Measurements from ENCODE around the gene WRAP73.

The WRAP73 gene

GRCh38 chr1:3649342-3650247 is at the start of gene WRAP73:
WRAP73 (minus strand) TSS chr1:3650103; CDS start chr1:3649999, 104 bp downstream.
- peak; percentile 90 for DNase-seq

- DNase-seq: no peak
Observed at GRCh38 chr1:3699596-3699995, 49.7 kb upstream of the WRAP73 start.

DNA sequence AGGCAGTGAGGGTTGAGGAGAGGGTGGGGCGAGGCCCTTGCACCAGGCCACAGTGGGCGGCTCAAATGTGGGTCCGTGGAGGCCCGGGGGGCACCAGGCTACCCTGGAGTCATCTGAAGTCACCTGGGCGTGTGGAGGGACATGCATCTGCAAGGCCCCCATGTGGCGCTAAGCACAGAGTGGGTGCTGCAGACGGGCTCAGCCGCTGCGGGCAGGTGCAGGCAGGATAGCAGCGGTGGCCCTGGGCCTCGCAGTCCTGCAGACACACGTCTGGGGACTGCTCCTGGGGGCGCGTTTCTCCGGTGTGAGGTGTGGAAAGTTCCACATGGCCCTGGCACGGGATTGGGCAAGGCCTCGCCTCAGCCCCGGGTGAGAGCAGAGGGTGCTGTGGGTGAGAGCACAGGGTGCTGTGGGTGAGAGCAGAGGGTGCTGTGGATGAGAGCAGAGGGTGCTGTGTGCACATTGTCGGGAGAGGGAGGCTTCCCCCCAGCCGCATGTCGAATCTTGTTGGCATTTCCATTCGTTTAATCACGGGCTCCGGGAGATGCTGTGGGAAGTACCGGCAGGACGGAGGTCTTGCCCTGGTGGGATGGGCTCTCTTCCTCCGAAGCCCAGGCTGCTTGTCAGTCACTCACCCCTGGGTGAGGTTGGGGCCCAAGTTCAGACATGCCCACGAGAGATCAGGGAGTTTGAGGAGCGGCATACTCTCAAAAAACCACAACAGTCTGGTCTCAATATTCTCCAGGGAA is 48.9 kb upstream of the WRAP73 start:
- DNase-seq: no peak

- no peak for DNase-seq
Observed at GRCh38 chr1:3697810-3698209, 47.9 kb upstream of the WRAP73 start.

DNA sequence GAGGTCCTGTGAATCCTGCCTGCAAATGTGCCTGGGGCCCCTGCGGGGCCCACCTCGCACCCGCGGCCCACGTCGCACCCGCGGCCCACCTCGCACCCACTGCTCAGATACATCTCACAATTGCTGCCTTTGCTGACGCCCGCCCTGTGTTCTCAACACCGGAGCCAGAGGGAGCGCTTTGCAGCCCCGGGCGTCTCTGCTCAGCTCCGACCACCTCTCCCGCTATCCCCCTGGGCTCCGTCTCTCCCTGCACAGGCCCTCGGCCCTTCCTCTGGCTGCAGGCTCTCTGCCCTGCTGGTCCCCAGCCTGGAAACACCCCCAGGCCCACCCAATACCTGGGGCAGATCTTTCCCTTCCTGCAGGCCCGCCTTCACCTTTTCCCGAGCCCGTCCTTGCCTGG is 47.2 kb upstream of the WRAP73 start:
- DNase-seq: no peak

GRCh38 chr1:3696689-3697088 is 46.8 kb upstream of the WRAP73 start:
- DNase-seq: no peak

DNA sequence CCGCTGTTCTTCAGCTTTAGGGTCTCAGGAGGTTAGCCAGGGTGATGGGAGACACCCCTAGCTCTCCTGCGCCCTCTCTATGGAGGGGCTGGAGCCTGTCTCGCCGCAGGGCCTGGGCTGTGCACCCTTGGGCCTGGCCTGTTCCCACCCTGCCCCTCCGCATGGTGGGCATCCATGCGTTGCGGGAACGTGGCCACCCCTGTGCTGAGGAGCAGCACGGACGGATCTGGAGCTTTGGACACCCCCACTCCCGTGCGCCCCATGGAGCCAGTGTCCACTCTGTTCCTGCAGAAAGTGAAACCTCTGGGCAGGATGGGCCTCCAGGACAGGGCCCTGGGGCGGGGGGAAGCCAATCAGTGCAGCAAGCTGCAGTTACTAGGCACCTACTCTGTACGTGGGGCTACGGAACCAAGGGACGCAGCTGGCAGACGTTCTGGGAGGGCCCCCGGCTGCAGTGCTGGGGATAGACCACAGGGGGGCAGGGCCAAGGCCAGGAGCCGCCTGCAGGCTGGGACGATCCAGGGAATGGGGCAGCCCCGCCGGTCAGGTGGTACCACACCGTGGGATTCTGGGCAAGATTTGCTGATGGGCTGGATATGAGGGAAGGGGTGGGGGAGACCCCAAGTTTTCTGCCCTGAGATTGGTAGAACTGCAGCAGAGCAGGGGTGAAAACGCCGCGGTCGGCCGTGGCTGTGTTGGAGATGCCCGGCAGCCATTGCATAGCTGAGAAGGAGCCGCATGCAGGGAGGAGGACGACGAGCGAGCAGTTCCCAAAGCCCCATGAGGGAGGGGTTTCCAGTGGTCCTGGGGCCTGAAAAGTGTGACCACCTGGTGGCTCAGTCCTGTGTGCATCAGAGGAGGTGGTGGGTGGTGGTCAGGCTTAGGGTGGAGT is 45.7 kb upstream of the WRAP73 start:
- peak; percentile 43 for DNase-seq

DNA sequence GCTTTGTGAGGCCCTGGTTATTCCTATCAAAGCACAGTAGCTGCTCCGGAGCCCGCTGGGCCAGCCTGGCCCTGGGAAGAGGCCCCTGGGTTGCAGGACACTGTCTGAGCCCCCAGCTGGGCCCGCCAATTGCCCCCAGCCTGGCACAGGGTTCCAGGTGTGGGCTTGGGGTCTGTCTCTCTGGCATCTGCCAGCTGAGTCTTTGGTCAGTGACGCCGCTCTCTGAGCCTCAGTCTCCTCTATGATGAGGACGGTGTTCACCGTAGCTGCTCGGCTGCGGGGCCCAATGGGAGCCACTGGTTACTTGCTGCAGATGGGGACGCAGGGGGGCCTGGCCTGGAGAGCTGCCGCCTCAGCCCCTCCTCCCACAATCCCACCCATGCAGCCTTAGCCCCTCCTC is 43.4 kb upstream of the WRAP73 start:
- no peak for DNase-seq

DNA sequence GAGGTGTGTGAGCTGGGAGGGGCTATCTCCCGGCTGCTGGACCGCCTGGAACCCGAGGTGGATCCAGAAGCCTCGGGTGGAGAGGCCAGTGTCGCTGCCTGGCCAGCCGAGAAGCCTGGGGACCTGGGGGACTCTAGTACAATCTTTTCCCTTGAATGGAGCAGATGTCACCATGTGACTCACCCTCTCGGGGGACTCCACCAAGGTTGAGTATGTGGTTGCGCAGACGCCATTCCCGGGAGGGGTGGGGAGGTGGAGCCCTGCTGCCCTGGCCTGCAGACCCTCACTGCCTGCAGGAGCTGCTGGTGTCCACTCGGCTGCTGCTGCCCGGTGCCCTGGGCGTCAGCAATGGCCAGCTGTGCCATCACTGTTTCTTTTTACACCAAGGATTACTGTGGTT is 42.7 kb upstream of the WRAP73 start:
- no peak for DNase-seq

GRCh38 chr1:3691421-3692204 is 41.7 kb upstream of the WRAP73 start:
- no peak for DNase-seq

DNA sequence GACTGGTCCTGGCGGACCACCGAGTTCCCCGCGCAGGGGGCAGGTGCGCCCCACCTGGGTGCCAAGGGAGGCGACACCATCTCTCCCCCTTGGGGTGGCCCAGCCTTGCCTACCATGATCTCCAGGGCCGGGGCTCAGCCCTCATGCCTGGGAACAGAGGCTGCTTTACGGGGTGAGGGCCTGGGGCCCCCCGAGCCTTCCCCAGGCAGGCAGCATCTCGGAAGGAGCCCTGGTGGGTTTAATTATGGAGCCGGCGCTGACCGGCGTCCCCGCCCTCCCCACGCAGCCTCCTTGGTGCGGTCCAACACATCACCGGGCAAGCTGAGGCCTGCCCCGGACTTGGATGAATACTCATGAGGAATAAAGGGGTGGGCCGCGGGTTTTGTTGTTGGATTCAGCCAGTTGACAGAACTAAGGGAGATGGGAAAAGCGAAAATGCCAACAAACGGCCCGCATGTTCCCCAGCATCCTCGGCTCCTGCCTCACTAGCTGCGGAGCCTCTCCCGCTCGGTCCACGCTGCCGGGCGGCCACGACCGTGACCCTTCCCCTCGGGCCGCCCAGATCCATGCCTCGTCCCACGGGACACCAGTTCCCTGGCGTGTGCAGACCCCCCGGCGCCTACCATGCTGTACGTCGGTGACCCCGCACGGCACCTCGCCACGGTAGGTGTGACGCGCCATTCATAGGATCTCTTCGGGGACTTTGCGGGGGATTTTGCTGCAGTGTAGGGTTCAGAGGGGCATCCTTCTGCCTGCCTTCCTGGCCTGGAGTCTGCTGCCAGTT is 40.6 kb upstream of the WRAP73 start:
- no peak for DNase-seq

- no peak for DNase-seq
Observed at GRCh38 chr1:3689138-3689750, 39.3 kb upstream of the WRAP73 start.

- DNase-seq: no peak
Observed at GRCh38 chr1:3688356-3689137, 38.6 kb upstream of the WRAP73 start.

GRCh38 chr1:3687504-3687903 is 37.6 kb upstream of the WRAP73 start:
- DNase-seq: no peak

- no peak for DNase-seq
Observed at GRCh38 chr1:3685906-3686305, 36.0 kb upstream of the WRAP73 start.

- no peak for DNase-seq
Observed at GRCh38 chr1:3685222-3685621, 35.3 kb upstream of the WRAP73 start.

DNA sequence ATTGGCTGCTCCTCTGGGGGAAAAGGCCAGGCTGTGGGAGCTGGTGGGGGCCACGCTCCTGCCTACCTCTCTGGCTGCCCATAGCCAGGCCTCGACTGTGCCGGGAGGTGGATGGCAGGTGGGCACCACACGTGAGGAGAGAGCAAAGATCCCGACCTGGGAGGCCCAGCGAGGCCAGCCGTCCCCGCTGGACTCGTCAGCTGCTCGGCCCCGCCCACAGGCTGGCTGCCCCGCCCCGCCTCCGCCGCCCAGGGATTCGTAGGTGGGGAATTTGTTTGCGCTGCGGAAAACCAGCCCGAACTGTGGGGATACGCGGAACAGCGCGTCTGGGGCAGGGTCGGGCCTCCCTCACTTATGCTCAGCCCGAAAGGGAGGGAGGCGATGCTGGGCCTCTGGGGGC is 34.1 kb upstream of the WRAP73 start:
- no peak for DNase-seq

- DNase-seq: no peak
Observed at GRCh38 chr1:3683197-3683596, 33.3 kb upstream of the WRAP73 start.

DNA sequence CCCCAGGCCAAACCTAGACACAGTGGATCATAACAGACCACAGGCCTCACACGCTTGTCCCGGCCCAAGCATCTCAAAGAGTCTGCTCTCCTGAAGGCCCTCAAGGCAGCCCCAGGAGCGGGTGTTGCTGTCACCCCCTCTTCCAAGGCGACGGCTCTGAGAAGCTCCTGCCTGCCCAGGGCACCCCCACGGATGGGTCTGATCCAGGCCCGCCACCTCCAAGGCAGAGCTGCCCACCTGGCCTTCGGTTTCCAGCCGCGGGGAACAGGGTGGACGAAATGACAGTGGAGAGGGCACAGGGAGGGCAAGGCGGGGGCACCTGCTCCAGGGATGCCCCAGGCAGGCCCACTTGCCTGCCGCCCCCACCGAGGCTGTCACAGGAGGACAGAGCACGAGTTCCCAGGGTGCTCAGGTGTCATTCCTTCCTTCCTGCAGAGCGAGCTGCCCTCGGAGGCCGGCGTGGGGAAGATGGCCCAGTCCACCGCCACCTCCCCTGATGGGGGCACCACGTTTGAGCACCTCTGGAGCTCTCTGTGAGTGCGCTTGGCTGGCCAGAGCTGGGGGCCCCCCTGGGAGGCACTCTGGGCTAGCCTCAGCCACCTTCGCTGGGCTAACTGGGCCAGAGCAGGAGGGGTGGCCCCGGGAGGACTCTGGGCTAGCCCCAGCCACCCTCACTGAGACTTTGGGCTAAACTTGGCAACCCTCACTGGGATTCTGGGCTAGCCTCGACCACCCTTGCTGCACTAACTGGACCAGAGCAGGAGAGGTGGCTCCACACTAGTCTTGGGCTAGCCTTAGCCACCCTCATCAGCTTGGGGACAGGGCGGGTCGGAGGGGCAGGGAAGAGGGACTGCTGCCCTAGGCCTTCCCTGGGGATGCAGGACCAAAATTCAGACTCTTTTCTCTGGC is 32.2 kb upstream of the WRAP73 start:
- DNase-seq: no peak
